GM13977 (cell line): ENCODE data around the gene SLC25A20.

Experiments
- DNase-seq: peaks from one replicate; pipeline ENCODE4 v3.0.0; 2012; ENCODE audit warnings: low spot score
- in situ Hi-C: fragments of 300-500 bp; cut with MboI; formaldehyde crosslinking; loops from one replicate; pipeline ENCODE4 v1.12.0; 2022; ENCODE audit warnings: low sequenced_read_pairs, low pct_unique_long_range_greater_than_20kb, mixed read lengths, inconsistent platforms; ENCODE audit not compliant: unreplicated experiment
- TF ChIP-seq, protein P1 (sequence below): IDR thresholded peaks from 2 replicates; pipeline ENCODE4 v1.5.1; 2012; ENCODE audit warnings: mild to moderate bottlenecking, control low read depth; ENCODE audit not compliant: insufficient read depth; ENCODE audit errors: extremely low read depth, missing control alignments

SLC25A20 gene

DNA sequence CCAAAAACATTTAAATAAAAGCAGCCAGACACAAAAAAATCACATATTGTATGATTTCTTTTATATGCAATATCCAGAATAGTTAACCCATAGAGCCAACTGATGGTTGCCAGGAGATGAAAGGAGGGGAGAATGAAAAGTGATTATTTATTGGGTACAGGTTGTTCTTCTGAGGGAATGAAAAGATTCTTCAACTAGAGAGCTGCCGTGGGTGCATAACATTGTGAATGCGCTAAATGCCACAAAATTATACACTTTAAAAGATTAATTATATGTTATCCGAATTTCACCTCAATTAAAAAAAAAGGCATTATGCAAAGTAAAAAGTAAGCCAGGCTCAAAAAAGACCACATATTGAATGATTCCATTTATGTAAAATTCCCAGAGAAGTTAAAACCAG, 87.2 kb downstream of the SLC25A20 start:
- in situ Hi-C loops, result no loop called here
- TF ChIP-seq, protein P1, sequence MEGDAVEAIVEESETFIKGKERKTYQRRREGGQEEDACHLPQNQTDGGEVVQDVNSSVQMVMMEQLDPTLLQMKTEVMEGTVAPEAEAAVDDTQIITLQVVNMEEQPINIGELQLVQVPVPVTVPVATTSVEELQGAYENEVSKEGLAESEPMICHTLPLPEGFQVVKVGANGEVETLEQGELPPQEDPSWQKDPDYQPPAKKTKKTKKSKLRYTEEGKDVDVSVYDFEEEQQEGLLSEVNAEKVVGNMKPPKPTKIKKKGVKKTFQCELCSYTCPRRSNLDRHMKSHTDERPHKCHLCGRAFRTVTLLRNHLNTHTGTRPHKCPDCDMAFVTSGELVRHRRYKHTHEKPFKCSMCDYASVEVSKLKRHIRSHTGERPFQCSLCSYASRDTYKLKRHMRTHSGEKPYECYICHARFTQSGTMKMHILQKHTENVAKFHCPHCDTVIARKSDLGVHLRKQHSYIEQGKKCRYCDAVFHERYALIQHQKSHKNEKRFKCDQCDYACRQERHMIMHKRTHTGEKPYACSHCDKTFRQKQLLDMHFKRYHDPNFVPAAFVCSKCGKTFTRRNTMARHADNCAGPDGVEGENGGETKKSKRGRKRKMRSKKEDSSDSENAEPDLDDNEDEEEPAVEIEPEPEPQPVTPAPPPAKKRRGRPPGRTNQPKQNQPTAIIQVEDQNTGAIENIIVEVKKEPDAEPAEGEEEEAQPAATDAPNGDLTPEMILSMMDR, result no peak
- no peak for DNase-seq
